HG02970 (cell line): Measurements from ENCODE around the gene RPL21.
A peak's percentile ranks its signal among the peaks of the same experiment; 100 is the strongest.

Source experiments
- ATAC-seq: cut with Tn5 transposase; IDR thresholded peaks from one replicate; pipeline ENCODE4 v1.9.1; 2021; ENCODE audit warnings: mild to moderate bottlenecking, moderate library complexity, moderate number of reproducible peaks; ENCODE audit not compliant: unreplicated experiment, low FRiP score

RPL21 gene

GRCh38 chr13:27257648-27258253, 6.4 kb downstream of the RPL21 start:
- ATAC-seq = no peak

- no peak for ATAC-seq
Observed at GRCh38 chr13:27258637-27259386, 7.5 kb downstream of the RPL21 start.

GRCh38 chr13:27259831-27260230, 8.5 kb downstream of the RPL21 start:
- ATAC-seq = no peak

GRCh38 chr13:27261396-27261795, 10.0 kb downstream of the RPL21 start:
- no peak for ATAC-seq

GRCh38 chr13:27263438-27263837, 12.1 kb downstream of the RPL21 start:
- no peak for ATAC-seq

GRCh38 chr13:27264181-27264580, 12.8 kb downstream of the RPL21 start:
- no peak for ATAC-seq

GRCh38 chr13:27264648-27265047, 13.3 kb downstream of the RPL21 start:
- no peak for ATAC-seq

- ATAC-seq = no peak
Observed at GRCh38 chr13:27266917-27267316, 15.6 kb downstream of the RPL21 start.

- ATAC-seq = no peak
Observed at GRCh38 chr13:27267596-27267995, 16.2 kb downstream of the RPL21 start.

GRCh38 chr13:27269114-27269665, 17.8 kb downstream of the RPL21 start:
- no peak for ATAC-seq

- ATAC-seq = peak; percentile 74
Observed at GRCh38 chr13:27270594-27271520, 19.5 kb downstream of the RPL21 start, which contains the start of gene RASL11A. Gene RASL11A (plus strand): TSS chr13:27270830. CDS start chr13:27270945, 115 bp downstream.

- no peak for ATAC-seq
Observed at GRCh38 chr13:27271570-27272096, 20.3 kb downstream of the RPL21 start.

GRCh38 chr13:27273658-27274425, 22.5 kb downstream of the RPL21 start:
- ATAC-seq = no peak

GRCh38 chr13:27274631-27275030, 23.3 kb downstream of the RPL21 start:
- no peak for ATAC-seq

- ATAC-seq = no peak
Observed at GRCh38 chr13:27276188-27276587, 24.8 kb downstream of the RPL21 start.

GRCh38 chr13:27279506-27279905, 28.1 kb downstream of the RPL21 start:
- no peak for ATAC-seq

- ATAC-seq = no peak
Observed at GRCh38 chr13:27280009-27280656, 28.8 kb downstream of the RPL21 start.

GRCh38 chr13:27280841-27281240, 29.5 kb downstream of the RPL21 start:
- ATAC-seq = no peak

- no peak for ATAC-seq
Observed at GRCh38 chr13:27281420-27281819, 30.1 kb downstream of the RPL21 start.
